Neural progenitor cell (in vitro differentiated cells): Measurements from ENCODE around the gene DDX28. TPM values are rescaled to one million over a fixed set of nuclear protein-coding genes. Genes with fewer than 3 reads are reported as not detected.

Experiments
- DNase-seq: peaks from one replicate; pipeline ENCODE4 v3.0.0-alpha.2; 2016; ENCODE audit warnings: low spot score
- H2AFZ ChIP-seq: fragments of 200-600 bp; sonication (generic); replicated peaks from 2 replicates; pipeline ENCODE4 v1.6.1; 2016; ENCODE audit warnings: antibody characterized with exemption
- H3F3A ChIP-seq: fragments of 200-600 bp; sonication (generic); 2 replicates; pipeline ENCODE4 v1.6.1; 2016; ENCODE audit warnings: antibody characterized with exemption, low read depth
- H3K27ac ChIP-seq: fragments of 200-600 bp; sonication (generic); 2 replicates; pipeline ENCODE4 v1.5.1; 2016; ENCODE audit warnings: mild to moderate bottlenecking
- H3K27me3 ChIP-seq: fragments of 200-600 bp; sonication (generic); 2 replicates; pipeline ENCODE4 v1.6.1; 2016; ENCODE audit warnings: mild to moderate bottlenecking, moderate library complexity
- H3K36me3 ChIP-seq: fragments of 200-600 bp; sonication (generic); 2 replicates; pipeline ENCODE4 v1.5.1; 2016
- H3K4me1 ChIP-seq: fragments of 200-600 bp; sonication (generic); 2 replicates; pipeline ENCODE4 v1.6.1; 2016; ENCODE audit warnings: mixed run types
- H3K4me2 ChIP-seq: fragments of 200-600 bp; sonication (generic); 2 replicates; pipeline ENCODE4 v1.6.1; 2016
- H3K4me3 ChIP-seq: fragments of 200-600 bp; sonication (generic); 2 replicates; pipeline ENCODE4 v1.5.1; 2016
- H3K79me2 ChIP-seq: fragments of 200-600 bp; sonication (generic); 2 replicates; pipeline ENCODE4 v1.6.1; 2016; ENCODE audit warnings: low read depth
- H3K9ac ChIP-seq: fragments of 200-600 bp; sonication (generic); 2 replicates; pipeline ENCODE4 v1.6.1; 2016
- H3K9me3 ChIP-seq: fragments of 200-600 bp; sonication (generic); 2 replicates; pipeline ENCODE4 v1.5.1; 2016; ENCODE audit warnings: low read depth
- H4K20me1 ChIP-seq: fragments of 200-600 bp; sonication (generic); 2 replicates; pipeline ENCODE4 v1.6.1; 2016; ENCODE audit warnings: low read depth
- H3K27ac Mint-ChIP-seq: 3 replicates; pipeline ENCODE4 v1.8.0; 2021; ENCODE audit warnings: mixed read lengths
- H3K27me3 Mint-ChIP-seq: 2 replicates; pipeline ENCODE4 v1.8.0; 2022; ENCODE audit warnings: low read depth, mild to moderate bottlenecking, inconsistent platforms, moderate library complexity, mixed read lengths; ENCODE audit not compliant: insufficient read depth
- H3K36me3 Mint-ChIP-seq: 3 replicates; pipeline ENCODE4 v1.8.0; 2021; ENCODE audit warnings: mixed read lengths
- H3K4me1 Mint-ChIP-seq: 3 replicates; pipeline ENCODE4 v1.8.0; 2021; ENCODE audit warnings: mixed read lengths
- H3K4me3 Mint-ChIP-seq: 3 replicates; pipeline ENCODE4 v1.8.0; 2021; ENCODE audit warnings: mild to moderate bottlenecking, moderate library complexity, mixed read lengths
- H3K9me3 Mint-ChIP-seq: 3 replicates; pipeline ENCODE4 v1.8.0; 2020; ENCODE audit warnings: mixed read lengths
- CTCF ChIP-seq: fragments of 200-600 bp; sonication (generic); IDR thresholded peaks from 2 replicates; pipeline ENCODE4 v1.5.1; 2017; ENCODE audit warnings: antibody characterized with exemption, mild to moderate bottlenecking
- EZH2 ChIP-seq: fragments of 200-600 bp; sonication (generic); IDR thresholded peaks from 2 replicates; pipeline ENCODE4 v1.6.1; 2017; ENCODE audit warnings: antibody characterized with exemption, mild to moderate bottlenecking, moderate library complexity
- EZH2phosphoT487 ChIP-seq: fragments of 200-600 bp; sonication (generic); IDR thresholded peaks from 2 replicates; pipeline ENCODE4 v1.6.1; 2017; ENCODE audit warnings: antibody characterized with exemption
- total RNA-seq: library from RNA; depleted of rRNA; stranded (reverse); fragments of >200 nt; gene quantifications from 2 replicates; pipeline ENCODE4 v1.2.3, GENCODE V29; 2015; ENCODE audit warnings: low replicate concordance

Gene DDX28
- total RNA-seq, 1 donor from 2014 or later = 7.3 TPM

- H3K9me3 ChIP-seq = no peaks in the 10 kb centered on the region
- H3K4me2 ChIP-seq = no peak overlapping the region
- no peak overlapping the region for H3K4me3 ChIP-seq
- H3K4me1 Mint-ChIP-seq = peaks cover 6% of the 10 kb centered on the region
- no peak for DNase-seq
- H3K27me3 Mint-ChIP-seq = peaks cover 9% of the 10 kb centered on the region
- H4K20me1 ChIP-seq = no peaks in the 10 kb centered on the region
- H3F3A ChIP-seq = no peaks in the 10 kb centered on the region
- H3K4me3 Mint-ChIP-seq = no peak overlapping the region
- TF ChIP-seq CTCF = no peak
- H3K9ac ChIP-seq = no peak overlapping the region
- no peaks in the 10 kb centered on the region for H3K9me3 Mint-ChIP-seq
- no peaks in the 10 kb centered on the region for H3K4me1 ChIP-seq
- H3K79me2 ChIP-seq = no peaks in the 10 kb centered on the region
- no peak overlapping the region for H3K27ac ChIP-seq
- no peaks in the 10 kb centered on the region for H3K36me3 ChIP-seq
- no peak overlapping the region for H2AFZ ChIP-seq
- H3K27ac Mint-ChIP-seq = no peak overlapping the region
- peaks cover 18% of the 10 kb centered on the region for H3K36me3 Mint-ChIP-seq
- no peaks in the 10 kb centered on the region for H3K27me3 ChIP-seq
These were observed 47.9 kb upstream of the DDX28 start for GRCh38 chr16:68070806-68071517.

- Histone ChIP-seq H2AFZ (no peak overlapping the region), H3K27ac (no peak overlapping the region), H3K9me3 (no peaks in the 10 kb centered on the region), H3K27me3 (no peaks in the 10 kb centered on the region), H3K4me3 (no peak overlapping the region), H3K4me2 (no peak overlapping the region), H3F3A (no peaks in the 10 kb centered on the region), H3K36me3 (no peaks in the 10 kb centered on the region), H3K4me1 (no peaks in the 10 kb centered on the region), H3K9ac (no peak overlapping the region), H3K79me2 (no peaks in the 10 kb centered on the region), H4K20me1 (no peaks in the 10 kb centered on the region)
- DNase-seq = no peak
- H3K36me3 Mint-ChIP-seq = peaks cover 18% of the 10 kb centered on the region
- no peaks in the 10 kb centered on the region for H3K9me3 Mint-ChIP-seq
- TF ChIP-seq CTCF = no peak
- TF ChIP-seq EZH2 = no peak
- no peak for TF ChIP-seq EZH2phosphoT487
- H3K27me3 Mint-ChIP-seq = peaks cover 9% of the 10 kb centered on the region
- no peak overlapping the region for H3K27ac Mint-ChIP-seq
- peaks cover 11% of the 10 kb centered on the region for H3K4me1 Mint-ChIP-seq
- no peak overlapping the region for H3K4me3 Mint-ChIP-seq
These were observed 47.3 kb upstream of the DDX28 start for GRCh38 chr16:68070249-68070730.

GRCh38 chr16:68069511-68070248 is 46.6 kb upstream of the DDX28 start:
- Histone ChIP-seq H3K36me3 (no peaks in the 10 kb centered on the region), H3K9me3 (no peaks in the 10 kb centered on the region), H3K4me1 (no peaks in the 10 kb centered on the region), H3K4me3 (no peak overlapping the region), H3F3A (no peaks in the 10 kb centered on the region), H2AFZ (no peak overlapping the region), H3K27me3 (no peaks in the 10 kb centered on the region), H3K27ac (no peak overlapping the region), H3K9ac (no peak overlapping the region), H3K4me2 (no peak overlapping the region), H4K20me1 (no peaks in the 10 kb centered on the region), H3K79me2 (no peaks in the 10 kb centered on the region)
- Mint-ChIP-seq H3K9me3 (no peaks in the 10 kb centered on the region), H3K36me3 (peaks cover 17% of the 10 kb centered on the region), H3K4me3 (no peak overlapping the region), H3K4me1 (peaks cover 15% of the 10 kb centered on the region), H3K27me3 (peaks cover 9% of the 10 kb centered on the region), H3K27ac (no peak overlapping the region)
- no peak for DNase-seq
- TF ChIP-seq EZH2 = no peak
- no peak for TF ChIP-seq EZH2phosphoT487
- TF ChIP-seq CTCF = no peak
